Heart right ventricle (tissue), 16 donors: ENCODE results near the gene MGAT5. TPM values are rescaled to one million over a fixed set of nuclear protein-coding genes. Genes with fewer than 3 reads are reported as not detected.

Source experiments
- ATAC-seq, 8 donors: fragments of 200-7000 bp; cut with Tn5 transposase; one replicate each; pipeline ENCODE4 v1.9.1; 2020; ENCODE audit warnings: mild to moderate bottlenecking in 8 of 8, moderate library complexity in 8 of 8, moderate number of reproducible peaks in 1 of 8
- DNase-seq, 2 donors: peaks; one replicate each; pipeline ENCODE4 v3.0.0-alpha.2; 2020
- H3K27ac ChIP-seq, 10 donors: fragments of 200-600 bp; sonication (generic) in 2 of 10; one replicate each; pipeline versions ENCODE4 v1.5.0 to v1.8.0; 2020 to 2022; ENCODE audit warnings: mild to moderate bottlenecking in 3 of 10
- H3K27me3 ChIP-seq, 7 donors: fragments of 200-600 bp; one replicate each; pipeline ENCODE4 v1.8.0; 2021 to 2022; ENCODE audit warnings: mild to moderate bottlenecking in 2 of 7
- H3K36me3 ChIP-seq, 9 donors: fragments of 200-600 bp; sonication (generic) in 1 of 9; one replicate each; pipeline versions ENCODE4 v1.5.0 to v1.8.0; 2020 to 2022; ENCODE audit warnings: mild to moderate bottlenecking in 2 of 9
- H3K4me1 ChIP-seq, 9 donors: fragments of 200-600 bp; sonication (generic) in 1 of 9; one replicate each; pipeline versions ENCODE4 v1.5.0 to v1.8.0; 2020 to 2022; ENCODE audit warnings: mild to moderate bottlenecking in 4 of 9
- H3K4me3 ChIP-seq, 10 donors: fragments of 200-600 bp; sonication (generic) in 2 of 10; one replicate each; pipeline versions ENCODE4 v1.5.0 to v1.8.0; 2020 to 2022; ENCODE audit warnings: mild to moderate bottlenecking in 7 of 10, moderate library complexity in 2 of 10
- H3K9me3 ChIP-seq, 11 donors: fragments of 200-600 bp in 10 of 11; sonication (generic) in 2 of 11; one replicate each; pipeline versions ENCODE4 v1.5.0 to v1.8.0; 2013 to 2022; ENCODE audit warnings: mild to moderate bottlenecking in 2 of 11, control low read depth in 1 of 11, moderate library complexity in 1 of 11
- CTCF ChIP-seq, 9 donors: fragments of 200-600 bp; sonication (generic) in 2 of 9; IDR thresholded peaks; one replicate each; pipeline versions ENCODE4 v1.5.0 to v1.8.0; 2021 to 2022; ENCODE audit warnings: antibody characterized with exemption in 9 of 9, mild to moderate bottlenecking in 5 of 9, moderate library complexity in 1 of 9
- WGBS, 2 donors: extraction: QIAGEN DNeasy Blood & Tissue Kit; methylation state at CpG; one replicate each; pipeline ENCODE4 v1.1.7; 2013; ENCODE audit warnings: inconsistent platforms in 1 of 2; 5-methylcytosine and 5-hydroxymethylcytosine counted together
- intact Hi-C, 10 donors: fragments of 100-400 bp; cut with DNase I; formaldehyde crosslinking; loops; one replicate each; pipeline versions ENCODE4 v1.11.1 to v1.14.2; 2022
- polyA plus RNA-seq, 2 donors: library from polyadenylated mRNA; stranded (reverse); fragments of 200-250 nt; gene quantifications; one replicate each; pipeline ENCODE4 v1.2.3, GENCODE V29; 2013
- total RNA-seq, 10 donors: library from RNA; stranded (reverse); fragmentation: NEBNext Ultra II Directional in 3 of 10; extraction: Animal tissue kit (Norgen Biotek cat#: 25700) in 3 of 10; gene quantifications; one replicate each; pipeline versions ENCODE4 v1.2.1 to v1.2.4, GENCODE V29; 2021 to 2023
- donor health status: Arrhythmogenic right ventricular cardiomyopathy.
- donor health status: ischemic (EF 13 %, LVEDD 7.1; RV severe dilation, severe dysfunction).
- donor health status: healthy with polysubstance abuse.
- donor health status: DM: no; HTN: yes; CAD: no.
- donor health status: DM: no; HTN: no; CAD: no.
- donor health status: ischemic (EF 25% LVEDD 6.9; RV normal size, moderate dysfunction).
- donor health status: ischemic (EF 25% LVEDD 5.7; RV mildly dilated, moderate dysfunction).
- donor health status: healthy.
- donor health status: DM: yes; HTN: yes; CAD: no.
- donor health status: Ischemic cardiomyopathy.
- donor health status: ischemic (EF 35%, LVEDD 5.7; RV mildly dilated, moderate dysfunction).
- donor health status: nonischemic (EF 11% LVEDD 7.7; RV severe dilation, severe dysfunction).
- donor health status: DM: yes; HTN: yes; CAD: no.
- donor health status: PGD.
- donor health status: ischemic (EF 29% LVEDD 5.4; RV normal size, mild dysfunction).
- donor health status: nonischemic (EF 23%, LVEDD 6.1; RV moderate dilation, normal function).

The MGAT5 gene
- total and polyA plus RNA-seq, 12 donors = 6.4 to 111 (median 92.2) TPM

GRCh38 chr2:134447669-134448068, 193.8 kb downstream of the MGAT5 start:
- no peak for DNase-seq
- no peaks in the 10 kb centered on the region for H3K9me3 ChIP-seq
- intact Hi-C loops = loop anchor here in 2 of 10 donors (10.0 kb wide), 1 partner anchor 563 kb away; no protein-coding TSS in a partner anchor
- H3K27ac ChIP-seq = no peak overlapping the region
- peaks cover 0 to 44% (median 16%) of the 10 kb centered on the region in 9 donors for H3K4me1 ChIP-seq
- 90 to 98% methylated on average over 4 of the region's 4 CpGs for WGBS, 2 donors
- H3K27me3 ChIP-seq = no peaks in the 10 kb centered on the region
- no peak for TF ChIP-seq CTCF (IDR thresholded peaks at IDR 0.05)
- ATAC-seq = no peak
- no peak overlapping the region for H3K4me3 ChIP-seq
- H3K36me3 ChIP-seq = peaks cover 0 to 84% (median 17%) of the 10 kb centered on the region in 9 donors

- H3K36me3 ChIP-seq = peaks cover 0 to 75% (median 17%) of the 10 kb centered on the region in 9 donors
- no peaks in the 10 kb centered on the region for H3K27me3 ChIP-seq
- H3K9me3 ChIP-seq = no peaks in the 10 kb centered on the region
- ATAC-seq (no peak), DNase-seq (no peak)
- H3K4me1 ChIP-seq = peaks cover 0 to 38% (median 12%) of the 10 kb centered on the region in 9 donors
- intact Hi-C loops = loop anchor here in 2 of 10 donors (10.0 kb wide), 1 partner anchor 564 kb away; no protein-coding TSS in a partner anchor
- no peak overlapping the region for H3K27ac ChIP-seq
- no peak overlapping the region for H3K4me3 ChIP-seq
- 83 to 91% methylated on average over 6 of the region's 6 CpGs for WGBS, 2 donors
- no peak for TF ChIP-seq CTCF (IDR thresholded peaks at IDR 0.05)
Observed at GRCh38 chr2:134448650-134449049, 194.8 kb downstream of the MGAT5 start.

GRCh38 chr2:134449157-134449556, 195.3 kb downstream of the MGAT5 start:
- 85 to 86% methylated on average over 7 of the region's 7 CpGs for WGBS, 2 donors
- intact Hi-C loops = loop anchor here in 2 of 10 donors (10.0 kb wide), 1 partner anchor 564 kb away; no protein-coding TSS in a partner anchor
- ATAC-seq = no peak
- no peak for DNase-seq
- peaks cover 0 to 72% (median 17%) of the 10 kb centered on the region in 9 donors for H3K36me3 ChIP-seq
- no peaks in the 10 kb centered on the region for H3K27me3 ChIP-seq
- H3K27ac ChIP-seq = no peak overlapping the region
- H3K4me1 ChIP-seq = peaks cover 0 to 35% (median 11%) of the 10 kb centered on the region in 9 donors
- no peak overlapping the region for H3K4me3 ChIP-seq
- no peak for TF ChIP-seq CTCF (IDR thresholded peaks at IDR 0.05)
- no peaks in the 10 kb centered on the region for H3K9me3 ChIP-seq

GRCh38 chr2:134449751-134450513, 196.1 kb downstream of the MGAT5 start:
- Histone ChIP-seq H3K36me3 (peaks cover 0 to 65% (median 17%) of the 10 kb centered on the region in 9 donors), H3K4me3 (no peak overlapping the region), H3K4me1 (peaks cover 0 to 33% (median 11%) of the 10 kb centered on the region in 9 donors), H3K27me3 (no peaks in the 10 kb centered on the region), H3K27ac (no peak overlapping the region), H3K9me3 (no peaks in the 10 kb centered on the region)
- ATAC-seq (no peak), DNase-seq (no peak)
- TF ChIP-seq CTCF (IDR thresholded peaks at IDR 0.05) = no peak
- intact Hi-C loops = loop anchor here in 7 of 10 donors (1.0 to 10.0 kb wide), 6 partner anchors 331 to 565 kb away; no protein-coding TSS in a partner anchor
- 91 to 96% methylated on average over 15 of the region's 15 CpGs for WGBS, 2 donors
